ENCODE data around the gene MMP15. TPM values are rescaled to one million over a fixed set of nuclear protein-coding genes. Genes with fewer than 3 reads are reported as not detected.
"Not testable (repeated sequence)": the region's sequence is repeated elsewhere in the genome, so short reads cannot be mapped to it uniquely, and the experiment has no call there.

MMP15 gene
- total RNA-seq, 2 donors from 2014 or later, result 2.1 to 3.8 TPM

GRCh38 chr16:58070585-58070984 is 45.0 kb downstream of the MMP15 start:
- Histone ChIP-seq H3K27me3 (replicated peaks; ENCODE audit: insufficient read depth) (no peaks in the 10 kb centered on the region), H3K36me3 (no peaks in the 10 kb centered on the region)

GRCh38 chr16:58072134-58072533 is 46.6 kb downstream of the MMP15 start:
- ATAC-seq (ENCODE audit: insufficient number of reproducible peaks, low FRiP score, low read depth); H3K4me1 ChIP-seq (ENCODE audit: control insufficient read depth in 1 of 2, low read depth in 2 of 2); H3K27me3 ChIP-seq (replicated peaks; ENCODE audit: insufficient read depth); H3K27ac ChIP-seq; H3K9me3 ChIP-seq; H3K36me3 ChIP-seq; H3K4me3 ChIP-seq; DNase-seq (ENCODE audit: low spot score): not testable (repeated sequence)

More at GRCh38 chr16:58070585-58070984, 45.0 kb downstream of the MMP15 start:
- TF ChIP-seq CTCF (IDR thresholded peaks at IDR 0.05), result no peak
- Histone ChIP-seq H3K4me1 (ENCODE audit: control insufficient read depth in 1 of 2, low read depth in 2 of 2) (no peaks in the 10 kb centered on the region), H3K27ac (no peak overlapping the region), H3K9me3 (no peaks in the 10 kb centered on the region), H3K4me3 (no peak overlapping the region)
- ATAC-seq (ENCODE audit: insufficient number of reproducible peaks, low FRiP score, low read depth) (no peak), DNase-seq (ENCODE audit: low spot score) (no peak)

- not testable (repeated sequence) for DNase-seq (ENCODE audit: low spot score); ATAC-seq (ENCODE audit: insufficient number of reproducible peaks, low FRiP score, low read depth); H3K4me1 ChIP-seq (ENCODE audit: control insufficient read depth in 1 of 2, low read depth in 2 of 2)
Measured at GRCh38 chr16:58073086-58073485, 47.5 kb downstream of the MMP15 start.

DNA sequence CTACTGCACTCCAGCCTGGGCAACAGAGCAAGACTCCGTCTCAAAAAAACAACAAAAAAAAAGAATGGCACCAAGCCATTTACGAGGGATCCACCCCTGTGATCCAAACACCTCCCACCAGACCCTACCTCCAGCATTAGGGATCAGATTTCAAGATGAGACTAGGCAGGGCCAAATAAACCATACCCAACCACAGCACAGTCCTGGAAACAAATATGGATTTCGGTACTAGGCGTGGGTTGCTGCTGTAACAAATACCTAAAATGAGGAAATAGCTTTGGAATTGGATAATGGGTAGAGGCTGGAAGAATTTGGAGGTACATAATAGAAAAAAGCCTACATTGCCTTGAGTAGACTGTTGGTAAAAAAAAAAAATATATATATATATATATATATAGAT is 49.1 kb downstream of the MMP15 start:
- H3K36me3 ChIP-seq, result no peaks in the 10 kb centered on the region
- H3K9me3 ChIP-seq, result peaks cover 3% of the 10 kb centered on the region
- no peak overlapping the region for H3K27ac ChIP-seq
- H3K4me1 ChIP-seq (ENCODE audit: control insufficient read depth in 1 of 2, low read depth in 2 of 2), result no peaks in the 10 kb centered on the region
- H3K4me3 ChIP-seq, result no peak overlapping the region
- ATAC-seq (ENCODE audit: insufficient number of reproducible peaks, low FRiP score, low read depth) (no peak), DNase-seq (ENCODE audit: low spot score) (no peak)
- no peaks in the 10 kb centered on the region for H3K27me3 ChIP-seq (replicated peaks; ENCODE audit: insufficient read depth)
- TF ChIP-seq CTCF (IDR thresholded peaks at IDR 0.05), result no peak

More at GRCh38 chr16:58073086-58073485, 47.5 kb downstream of the MMP15 start:
- H3K9me3 ChIP-seq; H3K27me3 ChIP-seq (replicated peaks; ENCODE audit: insufficient read depth); H3K36me3 ChIP-seq; H3K27ac ChIP-seq; H3K4me3 ChIP-seq: not testable (repeated sequence)

- no peak for ATAC-seq (ENCODE audit: insufficient number of reproducible peaks, low FRiP score, low read depth)
- DNase-seq (ENCODE audit: low spot score), result no peak
- Histone ChIP-seq H3K4me3 (no peak overlapping the region), H3K27me3 (replicated peaks; ENCODE audit: insufficient read depth) (no peaks in the 10 kb centered on the region), H3K36me3 (no peaks in the 10 kb centered on the region), H3K27ac (no peak overlapping the region), H3K9me3 (peaks cover 3% of the 10 kb centered on the region), H3K4me1 (ENCODE audit: control insufficient read depth in 1 of 2, low read depth in 2 of 2) (no peaks in the 10 kb centered on the region)
- no peak for TF ChIP-seq CTCF (IDR thresholded peaks at IDR 0.05)
Measured at GRCh38 chr16:58076514-58076913, 51.0 kb downstream of the MMP15 start.

DNA sequence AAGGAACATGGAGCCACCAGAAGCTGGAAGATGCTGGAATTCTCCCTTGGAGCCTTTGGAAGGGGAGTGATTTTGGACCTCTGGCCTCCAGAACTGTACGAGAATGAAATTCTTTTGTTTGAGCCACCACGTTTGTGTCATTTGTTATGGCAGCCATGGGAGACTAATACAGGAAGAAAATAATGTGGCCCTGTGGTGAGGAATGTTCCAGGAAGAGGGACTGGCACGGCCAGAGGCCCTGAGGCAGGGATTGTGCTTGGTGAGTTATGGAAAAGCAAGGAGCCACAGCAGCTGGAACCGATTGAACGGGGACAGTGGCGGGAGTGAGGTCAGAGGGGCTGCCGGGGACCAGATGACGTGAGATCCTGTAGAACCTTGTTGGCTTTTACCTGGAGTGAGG is 52.2 kb downstream of the MMP15 start:
- DNase-seq (ENCODE audit: low spot score) (no peak), ATAC-seq (ENCODE audit: insufficient number of reproducible peaks, low FRiP score, low read depth) (no peak)
- H3K9me3 ChIP-seq, result peaks cover 3% of the 10 kb centered on the region
- no peaks in the 10 kb centered on the region for H3K4me1 ChIP-seq (ENCODE audit: control insufficient read depth in 1 of 2, low read depth in 2 of 2)
- no peaks in the 10 kb centered on the region for H3K36me3 ChIP-seq
- no peak overlapping the region for H3K27ac ChIP-seq
- H3K4me3 ChIP-seq, result no peak overlapping the region
- H3K27me3 ChIP-seq (replicated peaks; ENCODE audit: insufficient read depth), result no peaks in the 10 kb centered on the region
- TF ChIP-seq CTCF (IDR thresholded peaks at IDR 0.05), result no peak

DNA sequence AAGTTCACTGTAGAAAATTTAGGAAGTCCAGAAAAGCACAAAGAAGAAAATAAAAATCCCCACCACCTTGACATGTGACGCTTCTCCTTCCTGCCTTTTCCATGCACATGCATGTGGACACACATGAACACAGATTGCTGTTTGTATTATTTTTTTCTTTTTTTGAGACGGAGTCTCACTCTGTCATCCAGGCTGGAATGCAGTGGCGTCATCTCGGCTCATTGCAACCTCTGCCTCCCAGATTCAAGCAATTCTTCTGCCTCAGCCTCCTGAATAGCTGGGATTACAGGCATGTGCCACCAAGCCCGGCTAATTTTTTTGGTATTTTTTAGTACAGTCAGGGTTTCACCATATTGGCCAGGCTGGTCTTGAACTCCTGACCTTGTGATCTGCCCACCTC is 55.1 kb downstream of the MMP15 start:
- H3K27ac ChIP-seq; H3K27me3 ChIP-seq (replicated peaks; ENCODE audit: insufficient read depth); H3K36me3 ChIP-seq; ATAC-seq (ENCODE audit: insufficient number of reproducible peaks, low FRiP score, low read depth); H3K4me3 ChIP-seq; H3K9me3 ChIP-seq; DNase-seq (ENCODE audit: low spot score); H3K4me1 ChIP-seq (ENCODE audit: control insufficient read depth in 1 of 2, low read depth in 2 of 2): not testable (repeated sequence)

Measured in thoracic aorta (tissue), 2 donors.